Mesenteric fat pad (tissue), 1 donor: Measurements from ENCODE around the gene N4BP3. TPM values are rescaled to one million over a fixed set of nuclear protein-coding genes. Genes with fewer than 3 reads are reported as not detected.
"Not testable (repeated sequence)": the region's sequence is repeated elsewhere in the genome, so short reads cannot be mapped to it uniquely, and the experiment has no call there.

Experiments used
- DNase-seq: peaks from one replicate; pipeline ENCODE4 v3.0.0-alpha.2; 2020; ENCODE audit warnings: low spot score
- long read RNA-seq: library from polyadenylated mRNA; unstranded; transcript quantifications from one replicate; pipeline ENCODE4 v2.0.0, GENCODE V29; 2020
- total RNA-seq: library from RNA; stranded (reverse); fragmentation: NEBNext Ultra II Directional; extraction: Animal tissue kit (Norgen Biotek cat#: 25700); gene quantifications from one replicate; pipeline ENCODE4 v1.2.1, GENCODE V29; 2021
- donor health status: DM: yes; HTN: yes; CAD: no.

N4BP3 gene, protein sequence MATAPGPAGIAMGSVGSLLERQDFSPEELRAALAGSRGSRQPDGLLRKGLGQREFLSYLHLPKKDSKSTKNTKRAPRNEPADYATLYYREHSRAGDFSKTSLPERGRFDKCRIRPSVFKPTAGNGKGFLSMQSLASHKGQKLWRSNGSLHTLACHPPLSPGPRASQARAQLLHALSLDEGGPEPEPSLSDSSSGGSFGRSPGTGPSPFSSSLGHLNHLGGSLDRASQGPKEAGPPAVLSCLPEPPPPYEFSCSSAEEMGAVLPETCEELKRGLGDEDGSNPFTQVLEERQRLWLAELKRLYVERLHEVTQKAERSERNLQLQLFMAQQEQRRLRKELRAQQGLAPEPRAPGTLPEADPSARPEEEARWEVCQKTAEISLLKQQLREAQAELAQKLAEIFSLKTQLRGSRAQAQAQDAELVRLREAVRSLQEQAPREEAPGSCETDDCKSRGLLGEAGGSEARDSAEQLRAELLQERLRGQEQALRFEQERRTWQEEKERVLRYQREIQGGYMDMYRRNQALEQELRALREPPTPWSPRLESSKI
- 2.4 TPM for total RNA-seq
- long read RNA-seq, full-length matches to known transcripts, result 24 of 32 reads
- long read RNA-seq, partial matches to known transcripts, result 5 of 32 reads
- long read RNA-seq, other reads (novel, unspliced or antisense), result 3 of 32 reads

DNA sequence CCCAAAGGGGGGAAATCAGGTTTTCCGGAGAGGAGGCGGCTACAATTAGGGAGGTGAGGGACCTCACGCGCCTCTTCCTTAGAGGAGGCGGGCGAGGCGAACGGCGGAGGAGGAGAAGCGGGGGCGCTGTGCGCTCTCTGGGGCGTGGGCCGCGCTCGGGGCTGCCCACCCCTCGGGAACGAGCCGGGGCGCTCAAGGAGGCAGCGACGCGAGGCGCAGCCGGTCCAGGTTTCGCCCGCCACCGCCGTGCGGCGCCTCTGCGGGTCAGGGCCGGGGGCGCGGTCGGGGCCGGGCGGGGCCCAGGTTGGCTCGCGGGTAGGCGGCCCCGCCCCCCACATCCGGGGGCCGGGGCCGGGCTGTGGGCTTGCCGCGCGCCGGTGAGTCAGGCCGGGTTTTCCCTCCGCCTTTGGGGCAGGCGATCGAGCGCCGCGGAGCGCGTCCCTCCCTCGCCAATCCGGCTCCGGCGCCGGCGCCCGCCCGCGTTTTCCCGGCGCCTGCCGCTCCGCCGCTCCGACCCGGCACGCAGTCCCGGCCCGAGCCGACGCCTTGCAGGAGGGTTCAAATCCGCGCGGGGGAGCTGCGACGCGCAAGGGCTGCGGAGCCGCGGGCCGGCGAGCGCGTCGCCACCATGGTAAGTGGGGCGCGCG is at the start of gene N4BP3:
N4BP3 (plus strand) TSS at position 392 of the 647 bp plus-strand sequence. CDS start 6,052 bp downstream, outside the sequence.
- no peak for DNase-seq

DNA sequence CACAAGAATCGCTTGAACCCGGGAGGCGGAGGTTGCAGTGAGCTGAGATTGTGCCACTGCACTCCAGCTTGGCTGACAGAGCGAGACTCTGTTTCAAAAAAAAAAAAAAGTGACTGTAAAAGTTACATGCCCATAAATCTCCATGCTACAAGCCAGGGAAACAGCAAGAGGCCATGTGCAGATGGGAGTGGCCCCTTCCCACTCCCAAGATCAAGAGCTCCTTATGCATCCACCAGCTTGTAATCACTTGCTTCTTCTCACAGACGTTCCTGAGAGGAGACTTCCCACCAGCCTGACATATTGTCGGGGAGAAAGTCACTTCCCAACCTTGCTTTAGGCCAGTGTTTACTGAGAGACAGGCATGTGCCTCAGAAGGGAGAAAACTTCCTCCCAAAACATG is 45.6 kb upstream of the N4BP3 start:
- no peak for DNase-seq

DNA sequence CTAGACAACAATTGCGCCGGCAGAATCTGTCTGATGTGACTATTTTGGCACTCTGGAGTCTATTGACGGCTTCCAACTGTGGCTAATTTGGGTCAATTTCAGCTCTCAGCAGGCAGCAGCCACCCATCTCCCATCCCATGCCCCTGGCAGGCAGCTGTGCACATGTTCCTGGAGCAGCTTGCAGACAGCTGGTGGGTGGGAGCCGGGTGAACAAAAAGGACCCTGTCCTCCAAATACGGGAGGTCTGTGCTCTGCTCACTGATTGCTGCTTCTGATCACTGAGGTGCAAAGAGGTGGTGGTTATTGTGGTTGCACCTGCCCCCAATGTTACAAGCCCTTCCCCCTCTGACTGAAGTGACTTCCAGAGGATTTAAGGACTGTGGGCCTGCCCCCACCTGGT is 45.0 kb upstream of the N4BP3 start:
- DNase-seq, result no peak

DNA sequence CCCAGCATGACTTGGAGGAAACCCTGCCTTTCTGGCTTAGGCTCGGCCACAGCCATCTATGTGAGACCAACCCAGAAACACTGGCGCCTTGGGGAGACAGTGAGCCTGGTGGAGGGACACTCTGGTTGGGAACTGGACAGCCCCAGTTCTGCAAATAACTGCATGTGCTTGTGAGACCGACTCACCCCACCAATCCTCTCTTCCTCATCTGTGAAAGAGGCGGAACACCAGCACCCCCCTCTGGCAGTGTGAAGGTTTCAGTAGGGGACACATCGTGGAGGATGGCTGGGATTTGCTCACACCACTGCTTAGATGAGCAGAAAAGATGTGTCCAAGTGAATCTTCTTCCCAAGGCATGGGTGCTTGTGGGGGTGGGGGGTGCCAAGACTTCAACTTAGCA is 43.4 kb upstream of the N4BP3 start:
- DNase-seq, result no peak

DNA sequence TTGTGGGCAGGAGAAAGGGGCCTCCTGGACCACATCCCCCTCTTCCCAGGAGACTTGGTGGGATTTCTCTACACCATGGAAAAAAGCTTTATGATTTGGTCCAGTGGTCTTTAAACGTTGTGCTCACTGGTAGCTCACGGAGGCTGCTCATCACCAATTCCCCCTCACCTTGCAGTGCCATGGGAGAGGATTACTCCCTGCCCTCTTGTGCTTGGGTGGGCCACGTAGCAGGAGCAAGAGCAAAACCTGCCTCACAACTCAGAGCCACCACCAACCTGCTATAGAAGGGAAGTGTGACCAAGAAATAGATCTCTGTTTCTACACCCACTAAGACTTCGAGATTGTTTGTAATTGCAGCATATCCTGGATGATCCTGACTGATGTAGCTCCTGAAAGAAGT is 42.2 kb upstream of the N4BP3 start:
- DNase-seq, result no peak

DNA sequence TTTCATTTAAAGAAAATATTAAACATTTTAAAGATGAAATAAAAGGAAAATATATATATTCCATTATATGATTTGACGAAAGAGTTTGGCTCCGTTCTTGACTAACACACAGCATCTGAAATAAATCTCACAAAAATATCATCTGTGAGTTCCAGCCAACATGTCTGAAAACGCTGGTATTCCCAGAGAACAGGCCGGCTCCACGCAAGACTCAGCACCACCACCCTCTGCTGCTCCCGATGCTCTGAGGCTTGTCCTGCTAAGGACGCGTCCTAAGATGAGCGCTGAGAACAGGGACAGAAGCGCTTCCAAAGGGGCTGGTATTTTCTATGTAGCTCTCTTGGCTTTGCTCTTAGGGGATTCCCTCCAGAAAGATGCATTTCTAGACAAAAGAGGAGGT is 40.6 kb upstream of the N4BP3 start:
- DNase-seq, result no peak

DNA sequence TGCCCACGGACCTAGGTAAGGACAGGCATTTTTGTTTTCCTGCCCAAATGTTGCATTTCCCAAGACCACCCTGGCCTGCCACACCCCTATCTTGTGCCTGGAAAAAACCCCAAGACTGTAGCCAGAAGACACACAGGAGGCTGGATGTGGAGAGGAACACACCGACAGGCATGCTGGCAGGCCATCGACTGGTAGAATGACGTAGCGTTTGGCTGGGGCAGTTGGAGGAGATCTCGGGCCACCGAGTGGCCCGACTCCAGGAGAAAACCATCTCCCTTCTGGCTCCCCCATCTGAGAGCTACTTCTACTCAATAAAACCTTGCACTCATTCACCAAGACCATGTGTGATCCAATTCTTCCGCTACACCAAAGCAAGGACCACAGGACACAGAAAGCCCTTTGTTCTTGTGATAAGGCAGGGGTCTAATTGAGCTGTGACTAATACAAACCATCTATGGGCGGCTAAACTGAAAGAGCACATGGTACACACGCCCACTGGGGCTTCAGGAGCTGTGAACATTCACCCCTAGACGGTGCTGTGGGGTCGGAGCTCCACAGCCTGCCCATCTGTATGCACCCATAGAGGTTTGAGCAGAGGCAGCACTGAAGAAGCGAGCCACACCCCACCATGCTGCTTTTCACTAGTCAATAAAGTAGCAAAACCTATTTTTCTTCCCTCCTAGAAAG is 38.9 kb upstream of the N4BP3 start:
- no peak for DNase-seq

DNA sequence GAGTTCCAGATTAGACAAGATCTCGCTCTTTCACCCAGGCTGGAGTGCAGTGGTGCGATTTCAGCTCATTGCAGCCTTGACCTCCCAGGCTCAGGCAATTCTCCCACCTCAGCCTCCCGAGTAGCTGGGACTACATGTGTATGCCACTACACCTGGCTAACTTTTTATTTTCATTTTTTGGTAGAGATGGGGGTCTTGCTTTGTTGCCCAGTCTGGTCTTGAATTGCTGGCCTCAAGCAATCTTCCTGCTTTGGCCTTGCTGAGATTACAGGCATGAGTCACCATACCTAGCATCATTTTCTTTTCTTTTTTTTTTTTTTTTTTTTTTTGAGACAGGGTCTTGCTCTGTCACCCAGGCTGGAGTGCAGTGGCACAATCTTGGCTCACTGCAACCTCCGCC is 36.4 kb upstream of the N4BP3 start:
- DNase-seq, result not testable (repeated sequence)

DNA sequence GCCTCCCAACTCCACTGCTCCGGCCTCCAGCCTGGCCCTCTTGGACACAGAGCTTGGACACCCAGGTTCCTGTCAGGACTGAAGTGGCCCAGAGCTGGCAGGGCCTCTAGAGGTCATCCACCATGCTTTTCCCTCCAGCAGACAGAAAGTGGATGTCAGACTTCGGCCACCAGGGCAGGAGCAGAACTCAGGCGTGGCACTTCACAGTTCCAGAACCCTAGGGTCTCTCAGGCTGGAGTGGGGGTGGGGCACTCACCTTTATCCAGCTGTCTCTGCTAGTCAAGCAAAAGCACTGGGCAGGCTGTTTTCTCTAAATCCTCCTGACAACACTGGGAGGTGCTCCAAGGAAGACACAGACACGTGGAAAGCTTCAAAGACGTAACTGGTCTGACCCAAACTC is 35.6 kb upstream of the N4BP3 start:
- no peak for DNase-seq

DNA sequence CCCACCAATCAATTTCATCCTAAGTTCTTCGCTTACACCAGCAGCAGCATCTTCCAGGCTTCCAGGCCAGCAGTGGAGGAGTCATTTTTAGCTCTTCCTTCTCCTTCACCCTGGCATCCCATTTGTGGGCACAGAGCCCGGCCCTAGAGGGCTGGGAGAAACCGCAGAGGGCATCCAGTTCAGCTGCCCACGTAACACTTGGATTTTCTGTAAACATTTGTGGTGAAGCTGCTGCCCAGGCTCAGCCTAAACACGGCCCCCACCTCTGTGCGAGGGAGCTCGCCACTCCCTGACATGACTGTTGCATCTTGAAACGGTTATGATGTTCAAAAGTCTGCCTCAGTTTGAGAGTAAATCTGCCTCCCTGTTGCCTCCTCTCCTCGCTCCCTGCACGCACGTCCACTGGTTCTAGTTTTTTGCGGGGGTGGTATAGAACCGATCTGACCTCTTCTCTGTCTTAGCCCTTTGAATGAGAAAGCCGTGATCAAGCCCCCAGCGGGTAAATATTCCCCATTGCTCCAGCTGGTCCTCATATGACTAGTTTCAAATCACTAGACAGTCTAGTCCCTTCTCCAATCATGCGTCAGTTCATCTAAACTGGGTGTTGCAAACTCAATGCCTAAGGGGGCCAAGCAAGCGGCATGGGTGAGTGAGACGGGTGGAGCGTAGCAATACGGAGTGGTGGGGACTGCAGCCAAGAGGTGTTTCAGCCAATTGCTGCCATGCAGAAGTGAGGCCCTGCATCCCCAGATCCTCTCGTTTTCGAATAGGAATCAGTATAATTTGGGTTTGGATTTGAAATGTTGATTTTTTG is 34.9 kb upstream of the N4BP3 start:
- no peak for DNase-seq

DNA sequence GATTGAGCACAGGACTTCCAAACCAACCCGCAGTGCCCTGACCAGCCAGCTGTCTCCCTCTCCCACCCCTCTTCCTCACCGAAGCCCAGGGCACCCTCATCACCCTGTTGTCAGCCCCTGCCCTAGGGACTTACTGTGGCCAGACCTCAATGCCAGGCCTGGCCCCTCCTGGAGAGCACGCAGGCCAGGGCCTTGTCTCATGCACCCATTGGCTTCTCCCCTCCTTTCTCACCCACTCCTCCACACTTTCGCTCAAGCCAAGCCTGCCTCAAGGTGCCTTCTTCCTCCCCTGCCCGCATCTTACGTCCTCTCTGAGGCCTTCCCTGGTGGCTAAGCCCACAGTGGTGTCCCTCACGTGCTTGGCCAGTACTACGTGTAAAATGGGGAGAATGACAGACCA is 33.3 kb upstream of the N4BP3 start:
- no peak for DNase-seq

DNA sequence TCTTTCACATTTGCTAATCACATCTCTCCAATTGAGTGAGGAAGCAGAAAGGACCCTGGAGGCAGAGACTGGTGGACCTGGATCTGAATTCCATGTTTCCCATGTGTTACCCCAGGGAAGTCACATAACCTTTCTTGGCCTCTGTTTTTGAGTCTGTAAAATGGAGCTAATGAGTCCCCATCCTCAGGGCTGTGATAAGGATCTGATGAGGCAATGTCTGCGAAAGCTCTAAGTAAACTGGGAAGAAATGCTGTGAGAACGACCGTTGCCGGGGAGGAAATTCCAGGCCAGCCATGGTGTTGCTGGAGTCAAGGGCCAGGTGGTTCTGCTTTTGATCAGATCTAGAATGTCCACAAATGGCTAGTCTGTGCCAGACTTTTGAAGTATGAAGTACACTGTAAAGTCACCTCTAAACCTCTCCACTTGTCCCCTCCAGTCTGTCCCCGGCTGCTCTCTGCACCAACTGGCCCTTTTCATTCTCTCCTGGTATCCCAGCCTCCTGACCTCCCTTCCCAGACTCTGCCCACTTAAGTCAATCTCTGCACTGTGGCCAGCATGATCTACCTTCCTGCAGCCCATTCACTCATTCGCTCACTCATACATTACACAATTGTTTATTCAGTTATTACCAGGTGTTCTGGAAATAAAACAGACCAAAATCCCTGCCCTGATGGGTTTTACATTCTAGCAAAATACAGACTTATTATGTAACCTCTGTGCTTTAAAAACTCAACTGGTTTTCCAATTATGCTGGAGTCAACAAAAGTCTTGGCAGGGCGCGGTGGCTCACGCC is 32.5 kb upstream of the N4BP3 start:
- no peak for DNase-seq

DNA sequence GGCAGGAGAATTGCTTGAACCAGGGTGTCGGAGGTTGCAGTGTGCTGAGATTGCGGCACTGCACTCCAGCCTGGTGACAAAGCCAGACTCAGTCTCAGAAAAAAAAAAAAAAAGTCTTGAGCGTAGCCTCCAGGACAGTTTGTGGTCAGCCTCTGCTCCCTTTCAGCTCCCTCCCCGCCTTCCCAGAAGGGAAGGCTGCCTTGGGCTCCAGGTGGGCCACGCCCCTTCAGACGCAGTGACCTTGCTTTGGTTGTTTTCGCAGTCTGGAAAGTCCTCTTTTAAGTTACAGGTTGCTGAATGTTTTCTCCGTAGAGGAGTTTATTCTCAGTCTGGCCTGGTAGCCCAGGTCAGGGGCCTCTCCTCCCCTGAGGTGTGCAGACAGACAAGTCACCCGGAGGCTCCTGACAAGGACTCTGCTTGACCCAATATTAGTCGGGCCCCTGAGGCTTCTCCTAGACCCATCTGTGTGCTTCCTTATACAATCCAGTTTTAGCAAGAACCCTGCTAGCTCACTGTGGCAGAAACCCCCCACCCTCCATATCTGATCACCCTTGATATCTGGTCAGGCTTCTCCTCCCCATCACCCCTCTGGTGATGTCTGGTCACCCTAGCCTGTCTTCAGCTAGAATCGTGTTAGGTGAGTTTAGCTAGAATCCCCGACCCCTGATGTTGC is 31.6 kb upstream of the N4BP3 start:
- DNase-seq, result no peak

DNA sequence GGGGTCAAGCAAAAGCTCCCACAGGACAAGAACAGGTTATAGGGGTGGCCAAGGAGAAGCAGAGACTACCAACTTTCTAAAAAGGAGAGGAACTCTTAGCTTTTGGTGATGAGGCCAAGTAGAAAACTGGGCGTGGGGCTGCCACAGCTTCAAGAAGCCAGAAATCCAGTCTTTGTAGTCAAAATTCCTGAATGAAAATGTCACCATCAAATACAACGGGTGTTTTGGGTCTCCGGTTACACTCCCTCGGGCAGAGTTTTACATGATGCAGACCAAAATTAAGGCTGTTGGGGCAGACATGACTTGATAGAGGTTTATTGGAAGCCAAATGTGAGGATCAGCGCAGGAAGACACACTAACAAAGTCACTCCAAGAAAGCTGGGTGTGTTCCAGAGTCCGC is 29.4 kb upstream of the N4BP3 start:
- no peak for DNase-seq

DNA sequence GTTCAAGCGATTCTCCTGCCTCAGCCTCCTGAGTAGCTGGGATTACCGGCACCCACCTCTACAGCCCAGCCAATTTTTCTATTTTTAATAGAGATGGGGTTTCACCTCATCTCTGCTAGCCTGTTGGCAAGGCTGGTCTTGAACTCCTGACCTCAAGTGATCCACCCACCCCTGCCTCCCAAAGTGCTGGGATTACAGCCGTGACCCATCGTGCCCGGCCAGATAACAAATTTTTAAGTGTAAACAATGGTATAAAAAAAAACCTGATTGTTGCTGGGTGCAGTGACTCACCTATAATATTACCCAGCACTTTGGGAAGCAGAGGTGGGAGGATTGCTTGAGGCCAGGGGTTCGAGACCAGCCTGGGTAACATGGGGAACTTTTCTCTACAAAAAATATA is 28.0 kb upstream of the N4BP3 start:
- DNase-seq, result no peak

DNA sequence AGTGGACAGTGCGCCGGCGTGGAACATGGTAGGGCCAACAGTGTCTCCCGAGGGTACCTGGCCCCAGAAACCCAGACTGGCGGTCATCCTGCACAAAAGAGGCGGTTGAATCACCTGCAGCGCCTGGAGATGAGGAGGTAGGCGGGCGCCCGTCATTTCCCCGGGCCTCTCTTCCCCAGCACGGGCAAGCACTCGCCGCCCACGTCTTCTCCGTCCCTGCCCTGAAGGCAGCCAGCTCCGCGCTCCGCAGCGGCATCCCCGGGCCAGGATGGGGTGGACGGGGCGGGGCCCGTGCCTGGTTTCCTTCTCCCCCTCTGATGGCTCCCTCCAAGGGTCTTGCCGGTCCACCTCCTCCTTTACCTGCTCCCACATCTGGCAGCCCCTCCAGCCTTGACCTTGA is 27.1 kb upstream of the N4BP3 start:
- DNase-seq, result no peak

DNA sequence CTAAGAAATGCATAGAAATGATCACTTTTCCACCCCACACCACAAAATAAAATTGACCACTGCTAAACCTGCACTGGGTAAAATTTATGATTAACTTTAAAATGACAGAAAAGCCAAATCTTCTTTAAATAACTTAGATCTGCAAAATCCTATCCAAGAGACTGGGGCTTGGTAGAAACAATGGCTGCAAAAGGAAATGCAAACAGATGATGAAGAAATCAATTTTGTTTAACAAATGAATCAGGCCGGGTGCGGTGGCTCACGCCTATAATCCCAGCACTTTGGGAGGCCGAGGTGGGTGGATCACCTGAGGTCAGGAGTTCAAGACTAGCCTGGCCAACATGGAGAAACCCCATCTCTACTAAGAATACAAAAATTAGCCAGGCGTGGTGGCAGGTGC is 26.1 kb upstream of the N4BP3 start:
- DNase-seq, result not testable (repeated sequence)

DNA sequence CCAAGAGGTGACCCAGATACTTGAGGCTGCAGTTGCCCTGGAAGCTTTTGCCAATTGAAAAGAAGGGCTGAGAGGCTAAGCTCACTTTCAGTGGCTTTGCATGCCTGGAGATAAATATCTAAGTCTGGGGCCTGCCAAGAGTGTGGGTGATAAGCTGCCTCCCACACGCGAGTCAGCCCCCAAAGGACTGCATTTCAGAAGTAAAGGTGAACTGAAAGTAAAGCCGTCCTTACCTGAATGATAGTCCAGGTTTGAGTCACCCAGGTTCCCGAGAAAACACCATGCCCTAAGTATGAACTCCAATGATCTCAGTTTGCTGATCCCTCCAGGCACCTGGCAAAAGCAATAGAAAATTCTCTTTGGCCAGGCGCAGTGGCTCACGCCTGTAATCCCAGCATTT is 22.5 kb upstream of the N4BP3 start:
- DNase-seq, result no peak

DNA sequence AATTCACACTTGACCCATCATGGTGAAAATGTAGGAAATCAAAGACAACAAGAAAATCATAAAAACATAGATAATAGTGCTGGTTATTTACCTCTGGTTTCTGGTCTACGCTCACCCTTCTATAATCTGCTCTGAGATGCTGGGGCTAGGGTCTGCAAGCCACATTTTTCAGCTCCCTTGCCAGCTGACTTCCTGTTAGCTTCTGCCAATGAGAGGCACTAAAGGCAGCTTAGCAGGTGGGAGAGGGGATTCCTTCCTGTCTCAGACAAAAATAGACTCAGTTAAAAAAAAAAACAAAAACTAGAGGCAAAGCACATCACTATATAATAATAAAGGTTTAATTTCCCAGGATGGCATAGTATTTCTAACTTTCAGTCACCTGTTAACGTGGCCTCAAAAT is 20.2 kb upstream of the N4BP3 start:
- DNase-seq, result no peak

DNA sequence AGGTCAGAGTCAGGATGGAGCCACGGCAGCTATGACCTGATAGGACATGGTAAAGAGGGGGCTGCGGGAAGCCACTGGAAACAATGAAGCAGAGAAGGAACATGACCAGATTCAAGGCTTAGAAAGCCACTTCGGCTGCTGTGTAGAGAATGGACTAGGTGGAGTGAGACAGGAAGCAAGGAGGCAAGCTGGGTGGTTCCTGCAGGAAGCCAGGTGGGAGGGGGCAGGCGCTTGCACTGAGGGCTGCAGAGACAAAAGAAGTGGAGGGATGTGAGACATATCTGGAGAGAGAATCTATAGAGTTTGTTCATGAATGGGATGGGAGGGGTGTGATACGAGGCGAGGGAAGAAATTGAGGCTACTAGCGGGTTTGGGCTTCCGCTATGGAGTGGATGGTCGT is 19.0 kb upstream of the N4BP3 start:
- DNase-seq, result no peak
